GM18861 (cell line): ENCODE results near the gene CEP72.
A peak's percentile ranks its signal among the peaks of the same experiment; 100 is the strongest.
"Not testable (repeated sequence)": the region's sequence is repeated elsewhere in the genome, so short reads cannot be mapped to it uniquely, and the experiment has no call there.

Experiments
- ATAC-seq: cut with Tn5 transposase; IDR thresholded peaks from one replicate; pipeline ENCODE4 v1.9.1; 2021; ENCODE audit not compliant: unreplicated experiment

The CEP72 gene

DNA sequence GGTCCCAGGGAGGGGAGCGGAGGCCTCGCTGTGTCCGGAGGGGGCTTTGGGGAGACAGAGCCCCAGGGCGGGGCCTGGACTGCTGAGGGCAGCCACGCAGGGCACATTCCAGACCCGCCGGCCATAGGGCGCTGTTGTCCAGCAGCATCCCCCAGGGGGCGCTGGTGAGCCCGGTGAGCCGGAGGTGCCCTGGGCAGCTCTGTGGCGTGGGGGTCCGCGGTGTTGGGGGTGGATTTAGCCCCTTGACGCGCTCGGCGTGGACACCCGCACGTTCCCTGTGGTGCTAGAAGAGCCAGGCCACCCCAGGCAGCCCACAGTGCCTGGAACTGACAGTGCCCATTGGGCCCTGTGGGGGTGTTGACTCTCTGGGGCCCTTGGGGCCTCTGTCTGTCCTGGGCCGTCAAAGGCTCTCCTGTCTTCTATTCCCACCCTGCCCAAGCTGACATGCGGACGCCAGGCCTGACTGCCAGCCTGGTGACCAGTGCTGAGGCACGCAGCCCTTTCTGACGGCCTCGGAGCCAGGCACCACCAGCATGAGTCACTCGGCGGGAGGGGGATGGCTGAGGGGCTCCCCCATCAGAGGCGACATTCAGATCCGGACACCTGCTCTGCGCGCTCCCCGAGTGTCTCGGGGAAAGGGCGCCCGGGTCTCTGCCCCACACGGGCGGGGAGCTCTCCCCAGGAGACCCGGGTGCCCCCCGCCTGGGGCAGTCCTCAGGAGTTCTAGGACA, 57.1 kb downstream of the CEP72 start:
- no peak for ATAC-seq

- ATAC-seq, result no peak
Measured at GRCh38 chr5:669842-670395, 57.8 kb downstream of the CEP72 start.

DNA sequence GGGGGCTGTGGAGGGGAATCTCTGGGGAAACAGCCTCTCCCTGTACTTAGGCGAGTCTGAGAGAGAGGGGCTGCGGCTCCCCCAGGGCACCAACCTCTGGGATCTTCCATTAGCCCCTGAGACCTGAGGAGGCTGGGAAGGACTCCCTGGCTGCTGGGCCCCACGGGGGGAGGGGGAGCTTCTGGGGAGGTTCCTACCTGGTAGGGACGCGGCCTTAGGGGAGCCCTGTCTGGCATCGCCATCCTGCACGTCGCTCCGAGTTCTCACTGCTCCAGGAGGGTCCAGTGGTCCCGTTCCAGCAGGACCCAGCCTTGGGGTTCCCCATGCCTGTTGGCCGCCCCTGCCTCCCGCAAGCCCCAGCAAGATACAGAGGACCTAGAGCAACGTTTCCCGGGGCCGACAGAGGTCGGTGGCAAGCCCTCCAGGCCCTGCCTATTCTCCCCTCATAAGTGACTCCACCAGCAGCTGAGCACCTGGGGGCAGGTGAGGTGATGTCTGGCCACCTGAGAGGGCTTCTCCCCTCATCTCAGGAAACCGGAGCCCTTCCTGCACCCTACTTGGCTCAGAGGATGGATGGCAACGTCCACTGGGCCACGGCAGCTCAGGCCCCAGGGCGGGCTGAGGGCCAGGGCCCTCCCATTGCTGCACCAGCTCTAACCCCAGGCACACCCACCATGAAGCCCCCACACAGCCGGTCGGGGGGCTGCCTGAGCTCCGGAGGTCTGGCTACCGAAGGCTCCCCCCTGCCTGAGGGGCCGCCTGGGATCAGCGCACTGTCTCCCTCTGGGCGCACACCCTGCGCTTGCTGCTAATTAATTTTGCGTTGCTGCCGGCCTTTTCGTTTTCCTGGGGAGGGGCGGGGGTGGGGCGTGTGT, 58.5 kb downstream of the CEP72 start:
- no peak for ATAC-seq

GRCh38 chr5:671459-672328, 59.6 kb downstream of the CEP72 start:
- ATAC-seq, result peak; percentile 58

DNA sequence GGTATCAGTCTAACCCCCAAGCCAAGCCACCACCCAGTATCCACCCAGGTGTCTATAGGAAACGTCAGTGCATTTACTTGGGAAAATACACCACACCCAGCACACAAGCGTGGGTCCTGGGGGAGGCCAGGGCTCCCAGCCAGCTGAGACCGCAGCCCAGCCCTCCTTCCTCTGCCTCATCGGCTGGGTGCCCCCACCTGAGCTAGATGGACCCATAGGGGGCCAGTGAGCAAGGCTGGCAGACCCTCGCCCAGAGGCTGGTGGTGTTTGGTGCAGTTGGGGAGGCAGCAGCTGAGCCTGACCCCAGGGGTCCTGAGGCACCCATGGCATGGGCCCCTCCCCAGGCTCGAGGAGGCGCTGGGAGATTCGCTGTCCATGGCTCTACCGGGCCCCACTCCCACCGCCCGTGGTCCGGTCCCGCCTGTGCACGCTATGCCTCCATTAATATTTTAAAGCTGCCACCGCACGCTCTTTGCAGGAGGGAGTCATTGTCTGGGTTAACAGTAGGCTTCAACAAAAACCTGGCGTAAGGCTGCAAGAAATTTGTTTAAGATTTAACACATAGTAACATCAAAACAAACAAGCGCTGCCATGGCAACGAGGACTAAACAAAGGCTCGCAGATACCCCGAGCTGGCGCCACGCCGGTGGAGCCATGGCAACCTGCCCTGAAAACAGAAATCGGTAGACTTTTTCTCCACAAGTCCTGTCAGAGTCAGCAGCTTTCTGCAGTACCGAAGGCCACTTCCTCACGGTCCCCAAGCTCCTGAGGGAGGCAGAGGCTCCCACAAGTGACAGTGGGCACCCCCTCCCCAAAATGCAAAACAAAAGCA, 60.4 kb downstream of the CEP72 start:
- ATAC-seq, result no peak

- no peak for ATAC-seq
Measured at GRCh38 chr5:673161-673830, 61.2 kb downstream of the CEP72 start.

GRCh38 chr5:673831-674629, 61.9 kb downstream of the CEP72 start:
- no peak for ATAC-seq

DNA sequence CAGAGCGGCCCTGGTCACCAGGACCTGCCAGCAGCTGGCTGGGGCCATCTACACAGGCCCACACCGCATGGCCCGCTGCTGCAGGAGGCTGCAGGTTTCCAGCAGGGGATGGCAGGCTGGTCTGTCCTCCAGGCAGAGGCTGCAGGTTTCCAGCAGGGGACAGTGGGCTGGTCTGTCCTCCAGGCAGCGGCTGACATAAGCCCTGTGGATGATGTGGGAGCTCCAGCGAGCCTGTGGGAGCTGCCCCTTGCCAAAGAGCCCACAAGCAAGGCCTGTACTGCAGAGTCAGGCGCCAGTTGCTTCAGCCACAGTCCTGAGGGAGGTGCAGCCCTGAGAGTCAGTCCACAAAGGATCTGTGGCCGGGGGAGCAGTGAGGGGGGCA, 62.5 kb downstream of the CEP72 start:
- no peak for ATAC-seq

DNA sequence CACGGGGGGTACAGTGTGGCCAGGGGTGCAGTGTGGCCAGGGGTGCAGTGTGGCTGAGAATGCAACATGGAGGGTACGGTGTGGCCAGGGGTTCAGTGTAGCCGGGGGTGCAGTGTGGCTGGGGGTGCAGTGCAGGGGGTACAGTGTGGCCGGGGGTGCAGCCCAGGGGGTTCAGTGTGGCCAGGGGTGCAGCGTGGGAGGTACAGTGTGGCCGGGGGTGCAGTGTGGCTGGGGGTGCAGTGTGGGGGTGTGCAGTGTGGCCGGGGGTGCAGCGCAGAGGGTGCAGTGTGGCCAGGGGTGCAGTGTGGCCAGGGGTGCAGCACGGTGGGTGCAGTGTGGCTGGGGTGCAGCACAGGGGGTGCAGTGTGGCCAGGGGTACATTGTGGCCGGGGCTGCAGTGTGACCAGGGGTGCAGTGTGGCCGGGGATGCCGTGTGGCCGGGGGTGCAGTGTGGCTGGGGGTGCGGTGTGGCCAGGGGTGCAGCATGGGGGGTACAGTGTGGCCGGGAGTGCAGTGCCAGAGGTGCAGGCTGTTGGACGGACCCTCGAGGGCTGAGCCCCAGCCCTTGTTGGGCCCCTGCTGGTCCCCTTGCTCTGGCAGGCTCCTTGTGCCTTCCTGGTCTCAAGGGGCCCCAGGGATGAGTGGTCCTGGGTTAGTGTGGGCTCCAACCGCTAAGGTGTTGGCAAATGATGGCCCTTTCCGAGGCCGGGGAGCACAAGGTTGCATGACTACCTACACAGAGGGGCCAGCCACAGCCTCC, 63.2 kb downstream of the CEP72 start:
- no peak for ATAC-seq

GRCh38 chr5:675871-676698, 63.9 kb downstream of the CEP72 start:
- ATAC-seq, result no peak

GRCh38 chr5:676699-677076, 64.5 kb downstream of the CEP72 start:
- no peak for ATAC-seq

- ATAC-seq, result no peak
Measured at GRCh38 chr5:677131-678101, 65.3 kb downstream of the CEP72 start.

DNA sequence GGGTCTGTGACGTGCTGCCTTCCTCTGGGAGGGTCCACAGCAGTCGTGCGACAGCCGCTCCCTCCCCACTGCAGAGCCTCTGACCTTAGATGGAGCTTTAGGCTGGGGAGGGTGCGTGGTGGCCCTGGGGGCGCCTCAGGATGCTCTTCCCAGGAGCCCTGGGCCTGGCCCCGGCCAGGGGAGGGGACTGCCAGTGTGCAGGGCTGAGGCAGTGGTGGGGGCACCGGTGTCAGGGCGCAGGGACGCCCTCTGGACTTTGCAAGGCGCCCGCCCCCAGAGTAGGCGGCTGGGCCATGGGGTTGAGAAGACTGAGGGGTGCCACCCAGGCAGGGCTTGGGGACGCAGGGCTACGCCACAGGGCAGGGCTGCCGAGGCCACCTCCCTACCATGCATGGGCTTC, 66.4 kb downstream of the CEP72 start:
- ATAC-seq, result not testable (repeated sequence)

DNA sequence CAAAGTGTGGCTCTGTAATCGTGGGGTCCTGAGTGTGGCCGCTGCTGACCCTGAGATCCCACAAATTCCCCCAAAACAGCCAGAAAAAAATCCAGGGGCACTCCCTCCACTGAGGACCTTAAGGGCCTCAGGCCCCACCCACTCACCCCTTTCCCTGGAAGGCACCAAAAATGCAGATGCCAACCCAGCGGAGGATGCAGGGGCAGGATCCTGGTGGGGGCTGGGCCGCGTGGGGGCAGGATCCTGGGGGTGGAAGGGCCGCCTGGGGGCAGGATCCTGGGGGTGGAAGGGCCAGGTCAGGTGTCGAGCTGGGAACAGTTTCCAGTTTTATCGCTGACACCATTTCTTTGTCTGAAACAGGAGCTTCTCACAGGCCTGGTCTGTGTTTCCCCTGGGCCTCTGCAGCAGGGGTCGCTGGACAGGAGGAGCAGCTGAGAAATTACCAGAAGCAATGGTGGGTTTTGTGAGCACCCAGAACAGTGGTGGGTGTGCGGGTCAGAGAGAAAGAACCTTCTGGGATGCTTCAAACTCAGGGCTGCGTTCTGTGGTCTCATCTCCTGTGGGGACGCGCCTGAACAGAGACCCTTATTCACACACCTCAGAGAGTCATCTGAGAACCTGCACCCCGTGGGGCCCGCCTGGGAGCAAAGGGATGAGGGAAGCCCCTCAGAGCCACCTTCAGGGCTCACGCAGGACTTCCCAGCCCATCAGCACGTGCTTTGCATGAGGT, 67.2 kb downstream of the CEP72 start:
- ATAC-seq, result not testable (repeated sequence)

- ATAC-seq, result not testable (repeated sequence)
Measured at GRCh38 chr5:680118-680795, 68.1 kb downstream of the CEP72 start.
